Epidermal melanocyte (primary cell): ENCODE results near the gene KIAA2012.

Experiments
- DNase-seq: peaks from one replicate; pipeline ENCODE4 v3.0.0; 2011; ENCODE audit warnings: low spot score; ENCODE audit not compliant: insufficient read length

KIAA2012 gene

DNA sequence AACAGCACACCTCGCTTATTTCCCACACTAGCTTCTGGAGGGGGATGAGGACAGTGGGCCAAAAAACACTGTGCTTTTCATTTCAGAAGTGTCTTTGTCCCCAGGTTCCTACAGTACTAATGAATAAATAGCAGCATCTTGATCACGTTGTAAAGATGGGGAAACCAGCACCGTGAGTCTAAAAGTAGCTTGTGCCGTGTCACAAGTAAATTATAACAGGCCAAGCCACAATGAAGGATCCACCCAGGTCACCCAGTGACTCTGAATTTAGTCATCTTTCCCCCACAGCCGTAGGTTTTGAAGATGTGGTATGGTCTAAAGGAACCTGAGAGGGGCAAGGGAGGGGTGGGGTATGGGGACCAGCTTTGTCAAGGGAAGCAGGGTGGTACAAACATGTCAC, 30.6 kb upstream of the KIAA2012 start:
- DNase-seq = no peak

DNA sequence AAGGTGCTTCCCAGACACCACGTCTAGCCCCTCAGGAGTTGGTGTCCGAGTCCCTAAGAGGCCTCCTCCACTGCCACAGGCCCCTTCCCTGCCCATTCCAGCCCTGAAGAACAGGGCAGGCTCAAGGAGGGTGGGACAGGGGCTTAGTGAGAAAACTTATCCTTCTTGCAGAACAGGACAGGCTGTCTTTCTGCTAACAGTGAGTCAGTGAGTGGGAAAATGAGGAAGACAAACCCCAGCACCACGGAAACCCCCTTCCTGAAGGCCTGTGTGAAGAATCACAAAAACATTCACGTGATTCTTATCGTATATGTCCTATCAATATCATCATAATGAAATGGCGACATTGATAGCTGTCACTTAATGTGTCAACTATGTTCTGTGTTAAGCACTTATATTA, 29.6 kb upstream of the KIAA2012 start:
- no peak for DNase-seq

GRCh38 chr2:202044777-202045176, 28.3 kb upstream of the KIAA2012 start:
- DNase-seq = no peak

- DNase-seq = no peak
Observed at GRCh38 chr2:202046572-202046971, 26.5 kb upstream of the KIAA2012 start.

DNA sequence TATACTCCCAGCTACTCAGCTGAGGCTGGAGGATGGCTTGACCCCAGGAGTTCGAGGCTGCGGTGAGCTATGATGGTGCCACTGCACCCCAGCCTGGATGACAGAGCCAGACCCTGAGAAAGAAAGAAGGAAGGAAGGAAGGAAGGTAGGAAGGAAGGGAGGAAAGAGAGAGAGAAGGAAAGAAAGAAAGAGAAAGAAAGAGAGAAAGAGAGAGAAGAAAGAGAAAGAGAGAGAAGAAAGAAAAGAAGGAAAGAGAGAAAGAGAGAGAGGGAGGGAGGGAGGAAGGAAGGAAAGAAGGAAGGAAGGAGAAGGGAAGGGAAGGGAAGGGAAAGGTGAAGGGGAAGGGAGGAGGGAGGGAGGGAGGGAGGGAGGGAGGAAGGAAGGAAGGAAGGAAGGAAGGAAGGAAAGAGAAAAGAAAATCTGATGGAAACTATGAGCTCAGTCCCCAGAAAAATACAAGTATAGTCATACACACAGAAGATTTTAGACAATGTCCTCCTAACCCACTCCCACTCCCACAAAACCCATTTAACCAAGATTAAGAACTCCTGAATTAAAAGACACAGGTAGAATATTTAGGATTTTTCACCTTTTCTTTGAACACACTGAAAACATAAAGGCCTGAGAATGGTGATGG, 23.8 kb upstream of the KIAA2012 start:
- DNase-seq = no peak

GRCh38 chr2:202049840-202050239, 23.2 kb upstream of the KIAA2012 start:
- no peak for DNase-seq

DNA sequence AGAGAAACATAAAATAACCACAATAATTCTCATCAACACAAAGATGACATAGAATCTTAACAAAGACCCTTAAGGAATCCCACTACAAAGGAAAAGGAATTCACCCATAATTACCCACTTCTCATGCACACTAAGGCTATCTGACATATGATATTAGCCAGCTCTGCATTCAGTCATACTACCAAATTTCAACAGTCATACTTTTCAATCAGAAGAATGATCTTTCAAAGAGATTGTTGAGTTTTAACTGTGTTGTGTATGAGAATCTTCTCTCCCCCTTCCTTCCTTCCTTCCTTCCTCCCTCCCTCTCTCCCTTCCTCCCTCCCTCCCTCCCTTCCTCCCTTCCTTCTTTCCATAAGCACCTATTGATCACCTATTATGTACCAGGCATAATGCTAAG, 22.4 kb upstream of the KIAA2012 start:
- DNase-seq = no peak

DNA sequence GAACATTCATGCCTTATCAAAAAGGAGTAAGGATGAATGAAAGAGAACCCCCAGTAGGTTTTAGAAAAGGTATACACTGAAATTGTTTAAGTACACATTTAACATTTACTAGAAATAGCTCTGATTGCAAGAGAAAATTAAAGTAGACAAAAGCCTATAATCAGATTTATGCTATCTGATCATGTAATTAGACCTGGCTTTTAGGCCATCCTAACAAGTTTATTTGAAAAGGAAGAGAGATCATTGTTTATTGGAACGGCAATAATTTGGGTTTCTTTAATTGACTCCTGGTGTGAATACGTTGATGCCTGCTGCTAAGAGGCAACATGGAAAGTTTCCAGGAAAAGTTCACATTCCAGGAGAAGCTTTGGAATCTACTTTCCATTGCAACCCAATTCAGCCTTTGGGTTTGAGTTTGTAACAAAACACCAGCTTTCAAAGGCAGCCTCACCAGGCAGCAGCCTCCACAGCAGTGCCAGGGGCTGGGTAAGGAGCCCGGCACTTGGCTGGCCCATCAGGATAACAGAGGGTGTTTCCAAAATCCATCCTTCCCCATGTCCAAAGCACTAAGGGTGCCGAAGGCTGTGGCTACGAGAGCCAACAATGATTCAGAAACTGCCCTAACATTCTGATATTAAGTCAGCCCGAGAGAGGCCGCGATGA, 21.4 kb upstream of the KIAA2012 start:
- DNase-seq = no peak

DNA sequence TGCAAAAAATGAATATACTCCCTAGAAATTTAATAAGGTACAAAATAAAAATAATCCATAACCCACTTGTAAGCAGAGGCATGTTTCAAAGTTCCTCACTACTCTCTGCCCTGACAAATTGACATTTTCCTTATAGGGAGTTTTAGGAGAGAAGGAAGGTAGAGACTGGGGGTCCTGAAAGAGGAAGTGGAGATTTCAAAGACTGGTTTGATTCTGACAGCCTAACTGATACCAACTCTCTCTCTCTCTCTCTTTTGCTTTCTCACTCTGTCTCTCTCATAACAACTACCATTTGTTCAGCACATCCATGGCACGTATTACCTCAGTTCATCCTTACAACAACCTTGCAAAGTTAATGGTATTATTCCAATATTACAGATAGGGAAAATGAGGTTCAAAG, 20.8 kb upstream of the KIAA2012 start:
- DNase-seq = no peak

- DNase-seq = no peak
Observed at GRCh38 chr2:202054679-202055078, 18.4 kb upstream of the KIAA2012 start.

DNA sequence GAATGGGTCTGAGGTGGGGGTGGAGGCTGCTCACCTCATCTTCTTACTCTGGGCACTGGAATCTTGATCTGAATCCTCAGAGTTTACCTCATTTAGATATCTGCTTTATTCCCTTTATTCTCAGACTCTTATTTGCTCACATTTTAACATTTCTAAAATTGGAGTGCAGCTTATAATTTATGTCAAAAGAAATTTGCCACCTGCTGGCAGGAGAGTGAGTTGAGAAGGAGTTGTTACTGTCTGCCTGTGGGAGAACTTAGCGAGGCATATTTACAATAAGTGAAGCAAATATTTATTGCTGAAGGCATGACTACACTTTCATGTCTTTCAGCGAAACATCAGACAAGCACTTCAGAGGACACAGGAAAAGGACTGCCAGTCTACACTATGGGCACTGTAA, 16.4 kb upstream of the KIAA2012 start:
- DNase-seq = no peak

DNA sequence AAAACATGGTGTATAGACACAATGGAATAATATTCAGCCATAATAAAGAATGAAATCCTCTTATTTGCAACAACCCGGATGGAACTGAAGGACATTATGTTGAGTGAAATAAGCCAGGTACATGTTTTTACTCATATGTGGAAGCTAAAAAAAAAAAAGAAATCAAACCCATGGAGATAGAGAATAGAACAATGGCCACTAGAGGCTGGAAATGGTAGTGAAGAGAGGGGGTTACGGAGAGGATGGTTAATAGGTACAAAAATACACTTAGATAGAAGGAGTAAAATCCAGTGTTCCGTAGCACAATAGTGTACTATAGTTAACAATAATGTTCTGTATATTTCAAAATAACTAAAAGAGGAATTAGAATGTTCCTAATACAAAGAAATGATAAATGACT, 12.8 kb upstream of the KIAA2012 start:
- DNase-seq = no peak

GRCh38 chr2:202061695-202062094, 11.4 kb upstream of the KIAA2012 start:
- DNase-seq = no peak

DNA sequence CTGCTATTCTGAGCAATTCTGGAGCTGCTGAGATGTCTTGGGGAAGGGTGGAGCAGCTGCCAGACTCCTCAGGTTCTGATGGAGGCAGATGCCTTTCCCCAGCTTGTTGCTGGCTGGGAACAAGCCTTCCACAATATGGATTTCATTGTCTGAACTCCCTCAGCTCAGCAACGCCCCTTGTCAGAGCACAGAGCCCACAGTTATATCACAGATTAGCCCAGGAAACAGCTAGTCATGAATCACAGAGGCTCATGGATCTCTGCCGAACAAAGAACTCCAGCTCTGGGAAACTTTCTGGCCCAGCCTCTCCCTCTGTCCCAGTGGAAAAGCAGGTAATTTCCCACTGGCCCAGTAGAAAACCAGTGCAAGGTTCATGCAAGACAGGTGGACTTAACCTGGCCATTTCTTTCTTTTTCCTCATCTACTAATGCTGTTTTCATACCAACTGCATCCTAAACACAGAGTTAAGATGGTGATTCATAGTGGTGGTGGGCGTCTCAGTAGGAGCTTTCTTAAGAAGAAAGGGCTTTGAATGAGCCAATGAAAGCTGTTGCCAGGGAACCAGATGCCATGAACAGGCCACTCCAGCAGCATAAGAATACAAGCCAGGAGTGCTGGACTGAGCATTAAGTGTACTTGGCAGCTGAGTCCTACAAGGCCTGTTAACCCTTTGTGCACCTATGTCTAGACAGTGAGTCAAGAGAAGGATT, 8.7 kb upstream of the KIAA2012 start:
- DNase-seq = no peak

- no peak for DNase-seq
Observed at GRCh38 chr2:202064881-202065230, 8.2 kb upstream of the KIAA2012 start.

GRCh38 chr2:202065876-202066275, 7.2 kb upstream of the KIAA2012 start:
- no peak for DNase-seq

DNA sequence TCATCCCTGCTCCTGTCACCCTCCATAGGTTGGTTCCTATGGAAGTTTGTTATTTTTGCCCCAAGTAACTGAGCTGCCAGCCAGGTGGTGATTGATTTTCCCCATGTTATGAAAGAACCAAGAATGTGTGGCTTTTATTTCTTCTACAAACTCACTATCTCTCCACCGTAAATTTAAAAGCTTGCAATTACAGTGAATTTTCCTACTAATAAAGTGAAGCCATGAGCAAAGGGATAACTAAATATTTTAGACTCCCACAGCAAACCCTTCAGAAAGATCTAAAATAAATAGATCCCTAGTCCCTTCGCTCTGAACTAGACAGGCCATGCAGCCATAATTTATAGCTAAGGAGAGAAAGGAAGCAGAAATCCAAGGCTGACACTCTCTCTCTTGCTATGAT, 6.2 kb upstream of the KIAA2012 start:
- no peak for DNase-seq

GRCh38 chr2:202067589-202067988, 5.5 kb upstream of the KIAA2012 start:
- DNase-seq = no peak

DNA sequence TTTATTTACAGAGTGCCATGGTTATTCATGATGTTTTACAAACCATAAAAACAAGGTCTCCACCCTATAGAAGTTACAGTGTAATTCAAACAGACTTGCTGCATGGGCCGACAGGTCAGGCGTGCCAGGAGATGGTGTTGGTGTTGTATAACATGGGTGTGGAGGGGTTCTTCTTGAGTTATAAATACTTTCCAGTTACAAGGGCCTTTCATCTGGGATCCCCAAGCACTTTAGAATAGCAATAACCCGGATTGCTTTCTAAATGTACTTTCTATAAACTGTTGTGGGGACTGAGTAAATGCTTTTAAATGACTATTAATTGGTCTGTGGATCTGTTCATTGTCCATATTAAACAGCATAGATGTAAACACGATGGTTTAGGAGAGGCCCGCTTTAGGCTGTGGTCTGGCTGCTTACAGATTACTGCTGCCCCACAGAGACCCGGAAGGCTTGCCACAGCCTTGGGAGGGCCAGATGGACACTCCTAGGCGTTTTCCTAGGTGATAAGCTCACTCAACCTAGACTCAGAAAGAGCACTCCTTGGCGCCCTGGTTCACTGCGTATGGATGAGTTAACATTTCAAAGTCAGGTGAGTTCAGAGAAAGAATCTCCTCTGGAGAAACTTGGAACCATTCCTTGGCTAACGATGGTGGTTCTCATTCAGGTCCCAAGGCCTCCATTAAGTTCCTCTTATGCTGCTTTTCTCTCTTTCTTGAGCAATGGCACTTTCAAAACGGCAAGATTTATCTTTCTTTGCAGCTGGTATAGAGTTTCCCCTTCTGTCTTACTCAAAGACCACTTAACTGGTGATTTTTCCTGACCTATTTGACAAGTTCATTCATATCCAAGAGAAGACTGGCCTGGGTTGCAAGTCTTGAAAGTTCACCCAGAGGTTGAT, 3.6 kb upstream of the KIAA2012 start:
- no peak for DNase-seq

DNA sequence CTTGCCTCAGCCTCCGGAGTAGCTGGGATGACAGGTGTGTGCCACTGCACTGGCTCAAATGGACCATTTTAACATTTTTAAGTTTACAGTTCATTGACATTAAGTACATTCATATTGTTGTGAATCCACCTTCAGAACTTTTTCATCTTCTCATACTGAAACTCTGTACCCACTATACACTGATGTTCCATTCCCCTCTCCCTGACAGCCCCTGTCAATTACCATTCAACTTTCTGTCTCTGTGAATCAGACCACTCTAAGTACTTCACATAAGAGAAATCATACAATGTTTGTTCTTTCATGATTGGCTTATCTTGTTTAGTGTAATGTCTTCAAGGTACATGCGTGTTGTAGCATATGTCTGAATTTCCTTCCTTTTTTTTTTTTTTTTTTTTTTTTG, 1.9 kb upstream of the KIAA2012 start:
- DNase-seq = no peak

DNA sequence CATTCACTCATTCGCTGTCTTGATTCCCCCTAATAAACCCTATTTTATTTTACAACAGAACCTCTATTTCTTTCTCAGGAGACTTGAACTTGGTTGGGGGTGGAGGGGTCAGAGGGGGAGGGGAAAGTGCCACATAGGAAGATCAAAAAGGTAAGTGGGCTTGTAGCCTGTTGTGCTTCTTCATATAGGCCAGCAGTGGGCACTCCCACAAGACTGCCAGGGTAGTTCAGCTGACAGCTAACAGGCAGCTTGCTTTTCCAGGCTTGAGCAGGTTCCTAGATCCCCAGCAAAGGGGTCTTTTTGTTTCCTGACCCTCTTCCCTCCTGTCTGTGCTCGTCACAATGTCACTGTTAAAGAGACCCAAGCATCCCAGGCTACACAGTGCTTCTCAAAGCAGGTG, 829 bp upstream of the KIAA2012 start:
- no peak for DNase-seq

DNA sequence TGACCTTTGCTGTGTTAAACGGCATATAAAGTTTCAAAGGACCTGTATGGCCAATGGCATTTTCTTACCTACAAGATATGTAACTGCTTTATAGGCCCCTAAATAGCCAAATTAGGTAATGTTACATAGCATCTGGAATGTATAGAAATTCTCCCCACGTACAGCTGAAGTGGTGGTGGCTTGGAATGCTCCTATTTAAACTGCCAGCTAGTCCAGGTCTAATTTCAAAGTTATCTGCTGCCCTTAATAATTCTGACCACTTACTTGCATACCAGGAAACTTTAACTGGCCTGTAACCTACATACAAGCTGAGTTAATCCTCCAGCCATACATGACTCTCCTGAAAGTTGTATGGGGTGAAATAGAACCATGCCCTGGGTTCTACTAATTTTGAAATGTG, 1.3 kb downstream of the KIAA2012 start:
- no peak for DNase-seq
